ENCODE data around the gene AFTPH. TPM values are rescaled to one million over a fixed set of nuclear protein-coding genes. Genes with fewer than 3 reads are reported as not detected.

AFTPH gene
- total and polyA plus RNA-seq, 4 donors: 27.0 to 78.1 (median 35.0) TPM

GRCh38 chr2:64504774-64505720 is 19.1 kb upstream of the AFTPH start:
- no peak overlapping the region for H3K9ac ChIP-seq (ENCODE audit: insufficient read depth in 1 of 2, low read length in 2 of 2)
- H3K36me3 ChIP-seq (ENCODE audit: control insufficient read depth in 4 of 4, insufficient read depth in 4 of 4, low read length in 4 of 4): no peaks in the 10 kb centered on the region
- no peak overlapping the region for H3K27ac ChIP-seq (ENCODE audit: low read depth in 1 of 2, low read length in 1 of 2)
- no peak for TF ChIP-seq CTCF (IDR thresholded peaks at IDR 0.05; ENCODE audit: control extremely low read depth, extremely low read depth)
- H3K27me3 ChIP-seq (ENCODE audit: control insufficient read depth in 3 of 3, insufficient read depth in 3 of 3, low read length in 2 of 3): no peaks in the 10 kb centered on the region
- ATAC-seq (ENCODE audit: insufficient read depth, low FRiP score) (no peak), DNase-seq (no peak)
- no peak overlapping the region for H3K4me3 ChIP-seq
- no peaks in the 10 kb centered on the region for H3K9me3 ChIP-seq (ENCODE audit: control insufficient read depth in 4 of 4, insufficient read depth in 3 of 4, low read length in 3 of 4)
- no peaks in the 10 kb centered on the region for H3K4me1 ChIP-seq (ENCODE audit: control insufficient read depth in 5 of 5, insufficient read depth in 5 of 5, low read length in 5 of 5)
- WGBS, 2 donors: 71 to 82% methylated on average over 16 of the region's 16 CpGs

GRCh38 chr2:64506686-64507085 is 17.4 kb upstream of the AFTPH start:
- Histone ChIP-seq H3K9ac (ENCODE audit: insufficient read depth in 1 of 2, low read length in 2 of 2) (no peak overlapping the region), H3K36me3 (ENCODE audit: control insufficient read depth in 4 of 4, insufficient read depth in 4 of 4, low read length in 4 of 4) (no peaks in the 10 kb centered on the region), H3K4me3 (no peak overlapping the region), H3K9me3 (ENCODE audit: control insufficient read depth in 4 of 4, insufficient read depth in 3 of 4, low read length in 3 of 4) (no peaks in the 10 kb centered on the region), H3K27me3 (ENCODE audit: control insufficient read depth in 3 of 3, insufficient read depth in 3 of 3, low read length in 2 of 3) (no peaks in the 10 kb centered on the region), H3K4me1 (ENCODE audit: control insufficient read depth in 5 of 5, insufficient read depth in 5 of 5, low read length in 5 of 5) (no peaks in the 10 kb centered on the region), H3K27ac (ENCODE audit: low read depth in 1 of 2, low read length in 1 of 2) (no peak overlapping the region)
- 95 to 96% methylated on average over 2 of the region's 2 CpGs for WGBS, 2 donors
- DNase-seq: no peak
- ATAC-seq (ENCODE audit: insufficient read depth, low FRiP score): no peak
- TF ChIP-seq CTCF (IDR thresholded peaks at IDR 0.05; ENCODE audit: control extremely low read depth, extremely low read depth): no peak

- TF ChIP-seq CTCF (IDR thresholded peaks at IDR 0.05; ENCODE audit: control extremely low read depth, extremely low read depth): no peak
- Histone ChIP-seq H3K4me1 (ENCODE audit: control insufficient read depth in 5 of 5, insufficient read depth in 5 of 5, low read length in 5 of 5) (no peaks in the 10 kb centered on the region), H3K36me3 (ENCODE audit: control insufficient read depth in 4 of 4, insufficient read depth in 4 of 4, low read length in 4 of 4) (no peaks in the 10 kb centered on the region), H3K27me3 (ENCODE audit: control insufficient read depth in 3 of 3, insufficient read depth in 3 of 3, low read length in 2 of 3) (peaks cover 0 to 2% (median 0%) of the 10 kb centered on the region in 3 donors), H3K4me3 (no peak overlapping the region), H3K27ac (ENCODE audit: low read depth in 1 of 2, low read length in 1 of 2) (no peak overlapping the region), H3K9me3 (ENCODE audit: control insufficient read depth in 4 of 4, insufficient read depth in 3 of 4, low read length in 3 of 4) (no peaks in the 10 kb centered on the region), H3K9ac (ENCODE audit: insufficient read depth in 1 of 2, low read length in 2 of 2) (no peak overlapping the region)
- 29 to 53% methylated on average over 1 of the region's 1 CpG for WGBS, 2 donors
- ATAC-seq (ENCODE audit: insufficient read depth, low FRiP score): no peak
- DNase-seq: no peak
Measured at GRCh38 chr2:64514008-64514407, 10.1 kb upstream of the AFTPH start.
